IMR-90 (cell line): Measurements from ENCODE around the gene PIK3CA. TPM values are rescaled to one million over a fixed set of nuclear protein-coding genes. Genes with fewer than 3 reads are reported as not detected.
"Not testable (repeated sequence)": the region's sequence is repeated elsewhere in the genome, so short reads cannot be mapped to it uniquely, and the experiment has no call there.

Source experiments
- ATAC-seq: fragments of 200-7000 bp; cut with Tn5 transposase; 2 replicates; pipeline ENCODE4 v1.9.1; 2020; ENCODE audit warnings: low read depth, mild to moderate bottlenecking, moderate library complexity
- BruUV-seq: library from RNA; stranded (reverse); fragments of 400-500 nt; replicated peaks from 2 replicates; lab custom pipeline; 2021; lab: Mats Ljungman, UMichigan
- CTCF ChIA-PET: fragments of 300-600 bp; formaldehyde crosslinking; extraction: SDS; loops from one replicate; lab custom pipeline; 2021; ENCODE audit warnings: antibody characterized with exemption; lab: Yijun Ruan, JAX
- POLR2A ChIA-PET: fragments of 300-600 bp; sonication (Branson Sonifier 250); formaldehyde crosslinking; loops from one replicate; lab custom pipeline; 2022; ENCODE audit warnings: antibody characterized with exemption; ENCODE audit not compliant: unreplicated experiment; lab: Charles Lee
- DNase-seq: peaks from one replicate; pipeline ENCODE4 v3.0.0; 2013
- H2AFZ ChIP-seq: replicated peaks from 2 replicates; pipeline ENCODE3; 2013; ENCODE audit warnings: low read length, mild to moderate bottlenecking; ENCODE audit not compliant: poor library complexity
- H2AK5ac ChIP-seq: 2 replicates; pipeline ENCODE4 v1.6.1; 2013; ENCODE audit warnings: low read depth, low read length, inconsistent platforms
- H2AK9ac ChIP-seq: replicated peaks from 2 replicates; pipeline ENCODE3; 2013; ENCODE audit warnings: mild to moderate bottlenecking, low read depth, low read length, moderate library complexity; ENCODE audit not compliant: poor library complexity
- H2BK120ac ChIP-seq: 2 replicates; pipeline ENCODE4 v1.6.1; 2013; ENCODE audit warnings: low read depth, low read length, inconsistent platforms
- H2BK15ac ChIP-seq: 3 replicates; pipeline ENCODE4 v1.6.1; 2013; ENCODE audit warnings: low read depth, low read length, inconsistent platforms
- H2BK20ac ChIP-seq: 2 replicates; pipeline ENCODE4 v1.6.1; 2013; ENCODE audit warnings: low read depth, mild to moderate bottlenecking, inconsistent platforms, low read length, moderate library complexity
- H2BK5ac ChIP-seq: 2 replicates; pipeline ENCODE4 v1.6.1; 2013; ENCODE audit warnings: mild to moderate bottlenecking, low read depth, low read length, inconsistent platforms; ENCODE audit not compliant: poor library complexity, severe bottlenecking
- H3K14ac ChIP-seq: replicated peaks from 2 replicates; pipeline ENCODE4 v1.6.1; 2013; ENCODE audit warnings: low read depth, low read length, inconsistent platforms
- H3K18ac ChIP-seq: 2 replicates; pipeline ENCODE4 v1.6.1; 2013; ENCODE audit warnings: low read depth, low read length, control low read depth
- H3K23ac ChIP-seq: 2 replicates; pipeline ENCODE4 v1.6.1; 2013; ENCODE audit warnings: low read depth, low read length, inconsistent platforms
- H3K27ac ChIP-seq: 2 replicates; pipeline ENCODE4 v1.5.1; 2013; ENCODE audit warnings: mild to moderate bottlenecking, control low read depth, low read length; ENCODE audit not compliant: insufficient read depth
- H3K27me3 ChIP-seq: 2 replicates; pipeline ENCODE4 v1.6.1; 2013; ENCODE audit warnings: low read length; ENCODE audit not compliant: control insufficient read depth, insufficient read depth
- H3K36me3 ChIP-seq: 2 replicates; pipeline ENCODE4 v1.6.1; 2013; ENCODE audit warnings: low read length, mixed read lengths; ENCODE audit not compliant: control insufficient read depth, insufficient read depth
- H3K4ac ChIP-seq: 2 replicates; pipeline ENCODE4 v1.6.1; 2013; ENCODE audit warnings: low read depth, low read length, inconsistent platforms
- H3K4me1 ChIP-seq: 2 replicates; pipeline ENCODE4 v1.6.1; 2013; ENCODE audit warnings: low read length, mixed read lengths; ENCODE audit not compliant: control insufficient read depth, insufficient read depth
- H3K4me2 ChIP-seq: 2 replicates; pipeline ENCODE4 v1.6.1; 2013; ENCODE audit warnings: low read depth, mild to moderate bottlenecking, control low read depth, low read length, moderate library complexity
- H3K4me3 ChIP-seq: 2 replicates; pipeline ENCODE4 v1.5.1; 2013; ENCODE audit warnings: low read depth, mild to moderate bottlenecking, control low read depth, low read length, moderate library complexity; ENCODE audit not compliant: insufficient read depth
- H3K56ac ChIP-seq: 2 replicates; pipeline ENCODE4 v1.6.1; 2013; ENCODE audit warnings: low read length, inconsistent platforms; ENCODE audit not compliant: insufficient read depth; ENCODE audit errors: extremely low read depth
- H3K79me1 ChIP-seq, 2 experiments: 2 replicates each; pipeline ENCODE4 v1.6.1; 2013; ENCODE audit warnings: low read length in 2 of 2, inconsistent platforms in 1 of 2, low read depth in 1 of 2
- H3K9ac ChIP-seq: 2 replicates; pipeline ENCODE4 v1.6.1; 2013; ENCODE audit warnings: low read depth, low read length, control low read depth
- H3K9me1 ChIP-seq: 2 replicates; pipeline ENCODE4 v1.6.1; 2013; ENCODE audit warnings: low read length, inconsistent platforms; ENCODE audit not compliant: insufficient read depth
- H3K9me3 ChIP-seq: 2 replicates; pipeline ENCODE4 v1.6.1; 2013; ENCODE audit warnings: low read length; ENCODE audit not compliant: control insufficient read depth, insufficient read depth
- H4K20me1 ChIP-seq: 2 replicates; pipeline ENCODE4 v1.6.1; 2013; ENCODE audit warnings: low read length, inconsistent platforms; ENCODE audit not compliant: insufficient read depth
- H4K5ac ChIP-seq: 2 replicates; pipeline ENCODE4 v1.6.1; 2013; ENCODE audit warnings: mild to moderate bottlenecking, low read depth, low read length, control low read depth
- H4K8ac ChIP-seq, 2 experiments: 2 replicates each; pipeline ENCODE4 v1.6.1; 2013; ENCODE audit warnings: low read depth in 2 of 2, low read length in 2 of 2, control low read depth in 1 of 2, inconsistent platforms in 1 of 2
- H4K91ac ChIP-seq: 2 replicates; pipeline ENCODE4 v1.6.1; 2013; ENCODE audit warnings: low read depth, low read length, inconsistent platforms; ENCODE audit not compliant: insufficient read depth
- CEBPB ChIP-seq: IDR thresholded peaks from 2 replicates; pipeline ENCODE4 v1.6.1; 2012; ENCODE audit warnings: low read depth, low read length, improper control_type of control experiment
- WGBS, 2 experiments: methylation state at CpG; one replicate each; pipeline versions ENCODE4 v1.1.5 to v1.1.7; 2013; ENCODE audit warnings: missing lambda C conversion rate in 2 of 2; ENCODE audit not compliant: insufficient read length in 1 of 2; ENCODE audit errors: extremely low coverage in 2 of 2; 5-methylcytosine and 5-hydroxymethylcytosine counted together
- dilution Hi-C: fragments of 300-500 bp; cut with HindIII; formaldehyde crosslinking; loops from one replicate; pipeline ENCODE4 v1.14.3; 2018; ENCODE audit warnings: low sequenced_read_pairs; ENCODE audit not compliant: unreplicated experiment
- in situ Hi-C: fragments of 300-500 bp; cut with MboI; formaldehyde crosslinking; loops from 3 replicates; pipeline ENCODE4 v1.14.3; 2019; ENCODE audit warnings: low sequenced_read_pairs, inconsistent platforms, mixed read lengths
- intact Hi-C: fragments of 100-400 bp; cut with micrococcal nuclease; formaldehyde crosslinking; loops from 2 replicates; pipeline ENCODE4 v1.10.0; 2022
- polyA plus RNA-seq, 3 experiments: library from polyadenylated mRNA; depleted of rRNA; stranded (reverse); fragments of >200 nt; gene quantifications; 2 replicates each; pipeline ENCODE4 v1.2.3, GENCODE V29; 2012; ENCODE audit warnings: low replicate concordance in 1 of 3
- total RNA-seq: library from RNA; depleted of rRNA; stranded (reverse); fragments of >200 nt; gene quantifications from 2 replicates; pipeline ENCODE4 v1.2.3, GENCODE V29; 2012

The PIK3CA gene
- total and polyA plus RNA-seq, 2 of the 4 experiments (the other 2 are of a cell fraction): 5.7 to 22.4 TPM

DNA sequence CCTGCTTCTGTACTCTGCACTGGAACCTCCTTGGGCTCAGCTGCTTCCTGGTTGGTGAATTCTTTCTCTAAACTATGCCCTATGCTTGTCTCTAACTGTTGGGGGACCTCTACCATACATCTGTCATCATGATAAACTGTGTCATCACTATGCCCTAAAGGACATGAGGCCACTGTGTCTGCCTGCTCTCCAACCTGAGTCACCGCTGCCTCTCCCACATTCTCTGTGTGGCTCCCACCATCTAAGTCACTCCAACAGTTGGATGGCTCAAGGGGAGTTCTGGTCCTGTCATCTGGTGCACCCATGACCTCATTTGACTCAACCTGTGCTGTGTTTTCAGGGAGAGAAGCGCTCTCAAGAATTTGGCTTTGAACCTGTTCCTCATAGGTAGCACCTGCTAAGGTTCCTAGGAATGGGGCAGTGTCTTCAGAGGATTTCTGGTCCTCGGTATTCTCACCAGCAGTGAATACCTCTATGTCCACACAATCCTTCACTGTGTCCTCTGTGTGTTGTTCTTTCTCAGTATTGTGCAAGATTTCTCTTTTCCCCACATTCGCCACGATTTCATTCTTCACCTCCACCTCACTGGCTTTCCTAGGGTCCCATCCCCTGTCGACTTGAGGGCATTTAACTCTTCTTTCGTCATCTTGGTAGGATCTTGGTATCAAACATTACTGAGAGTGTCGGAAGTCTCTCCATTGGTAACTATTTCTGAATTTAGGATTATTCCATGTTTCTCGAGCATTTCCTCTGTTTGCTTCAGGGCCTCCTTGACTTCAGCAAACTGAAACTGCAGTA lies 112.0 kb downstream of the PIK3CA start:
- H2AFZ ChIP-seq, H2BK120ac ChIP-seq, ATAC-seq, H4K91ac ChIP-seq, H3K4me1 ChIP-seq, H3K4me2 ChIP-seq, H2BK5ac ChIP-seq, CTCF ChIA-PET, DNase-seq, H3K18ac ChIP-seq, H3K9me1 ChIP-seq, H3K4me3 ChIP-seq, POLR2A ChIA-PET, H4K20me1 ChIP-seq, H2BK20ac ChIP-seq, H3K9me3 ChIP-seq, BruUV-seq, H3K9ac ChIP-seq, H2AK9ac ChIP-seq, H2AK5ac ChIP-seq, H3K56ac ChIP-seq, H4K5ac ChIP-seq, H3K4ac ChIP-seq, H3K79me1 ChIP-seq, H4K8ac ChIP-seq, H3K23ac ChIP-seq, H3K36me3 ChIP-seq, H3K14ac ChIP-seq, H3K27me3 ChIP-seq, dilution Hi-C loops, intact Hi-C loops, H3K27ac ChIP-seq, in situ Hi-C loops, H2BK15ac ChIP-seq: not testable (repeated sequence)
- WGBS, 2 experiments: 83% methylated on average over 2 of the region's 9 CpGs; no CpG with 5 or more reads in 1 of the 2 experiments
- TF ChIP-seq CEBPB: 0 out of 2 replicates have a peak, but pooled peaks have one; percentile 17
